NB4 (cell line): ENCODE data around the gene LMO3.

ENCODE experiments used
- POLR2A ChIP-seq: IDR thresholded peaks from 2 replicates; pipeline ENCODE4 v1.6.1; 2011; ENCODE audit warnings: mild to moderate bottlenecking; ENCODE audit not compliant: insufficient read length; ENCODE audit errors: extremely low read depth
- TF ChIP-seq, protein P1 (sequence below): IDR thresholded peaks from one replicate; pipeline ENCODE4 v1.5.1; 2012; ENCODE audit warnings: low read depth, low read length

GRCh38 chr12:16552301-16552700 is 53.7 kb downstream of the LMO3 start:
- TF ChIP-seq, protein P1, sequence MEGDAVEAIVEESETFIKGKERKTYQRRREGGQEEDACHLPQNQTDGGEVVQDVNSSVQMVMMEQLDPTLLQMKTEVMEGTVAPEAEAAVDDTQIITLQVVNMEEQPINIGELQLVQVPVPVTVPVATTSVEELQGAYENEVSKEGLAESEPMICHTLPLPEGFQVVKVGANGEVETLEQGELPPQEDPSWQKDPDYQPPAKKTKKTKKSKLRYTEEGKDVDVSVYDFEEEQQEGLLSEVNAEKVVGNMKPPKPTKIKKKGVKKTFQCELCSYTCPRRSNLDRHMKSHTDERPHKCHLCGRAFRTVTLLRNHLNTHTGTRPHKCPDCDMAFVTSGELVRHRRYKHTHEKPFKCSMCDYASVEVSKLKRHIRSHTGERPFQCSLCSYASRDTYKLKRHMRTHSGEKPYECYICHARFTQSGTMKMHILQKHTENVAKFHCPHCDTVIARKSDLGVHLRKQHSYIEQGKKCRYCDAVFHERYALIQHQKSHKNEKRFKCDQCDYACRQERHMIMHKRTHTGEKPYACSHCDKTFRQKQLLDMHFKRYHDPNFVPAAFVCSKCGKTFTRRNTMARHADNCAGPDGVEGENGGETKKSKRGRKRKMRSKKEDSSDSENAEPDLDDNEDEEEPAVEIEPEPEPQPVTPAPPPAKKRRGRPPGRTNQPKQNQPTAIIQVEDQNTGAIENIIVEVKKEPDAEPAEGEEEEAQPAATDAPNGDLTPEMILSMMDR: no peak
- TF ChIP-seq POLR2A: no peak
